ENCODE measurements around the gene MRGPRE.
"Not testable (repeated sequence)": the region's sequence is repeated elsewhere in the genome, so short reads cannot be mapped to it uniquely, and the experiment has no call there.

MRGPRE gene, protein sequence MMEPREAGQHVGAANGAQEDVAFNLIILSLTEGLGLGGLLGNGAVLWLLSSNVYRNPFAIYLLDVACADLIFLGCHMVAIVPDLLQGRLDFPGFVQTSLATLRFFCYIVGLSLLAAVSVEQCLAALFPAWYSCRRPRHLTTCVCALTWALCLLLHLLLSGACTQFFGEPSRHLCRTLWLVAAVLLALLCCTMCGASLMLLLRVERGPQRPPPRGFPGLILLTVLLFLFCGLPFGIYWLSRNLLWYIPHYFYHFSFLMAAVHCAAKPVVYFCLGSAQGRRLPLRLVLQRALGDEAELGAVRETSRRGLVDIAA

DNA sequence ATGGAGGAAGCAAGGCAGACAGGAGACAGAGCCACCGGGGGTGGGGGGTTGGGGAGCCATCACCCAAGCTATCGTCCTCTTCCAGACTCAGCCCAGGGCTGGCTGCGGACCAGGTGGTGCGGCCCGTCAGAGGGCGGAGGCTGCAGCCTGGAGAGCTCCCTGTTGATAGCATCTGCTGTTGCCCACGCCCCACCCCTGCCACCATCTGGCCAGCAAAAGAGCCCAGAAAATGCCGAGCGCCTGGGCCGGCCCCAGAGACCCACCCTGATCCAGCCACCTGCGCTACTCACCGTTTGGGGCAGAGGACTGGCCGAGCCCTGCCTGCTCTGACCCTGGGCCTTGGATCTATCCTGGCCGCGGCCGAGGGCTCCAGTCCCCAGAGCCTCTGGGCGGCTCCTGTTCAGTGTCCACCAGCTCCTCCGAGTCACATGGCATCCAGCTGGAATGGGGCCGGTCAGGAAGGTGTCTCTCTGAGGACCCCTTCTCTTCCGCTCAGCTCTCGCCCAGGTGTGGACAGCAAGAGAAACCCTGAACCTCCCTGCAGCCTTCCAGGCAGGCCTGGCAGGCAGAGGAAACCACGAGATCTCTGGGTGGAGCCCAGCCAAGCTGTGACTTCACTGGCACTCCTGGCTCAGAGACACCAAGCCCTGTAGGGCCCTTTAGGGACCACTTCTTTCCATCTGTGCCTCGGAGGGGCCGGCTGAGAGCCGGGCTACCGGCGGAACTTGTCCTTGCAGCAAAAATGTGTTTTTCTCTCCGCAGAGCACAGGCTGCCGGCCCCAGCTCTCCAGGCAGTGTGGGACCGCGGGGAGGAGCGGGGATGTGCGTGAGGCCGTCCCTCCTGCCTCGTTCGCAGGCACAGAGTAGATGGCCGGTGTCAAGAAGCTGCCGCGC is at the start of gene MRGPRE:
TSS of gene MRGPRE (minus strand) at position 567 of the 894 bp plus-strand sequence. CDS start 3,618 bp downstream, outside the sequence.
- H3K4me3 ChIP-seq (IDR thresholded peaks at IDR 0.05; ENCODE audit: insufficient read depth, low read depth, low read length): no peak within 1 kb of the TSS
- H3K27me3 ChIP-seq (ENCODE audit: insufficient read depth, low read depth): peaks cover 36% of the 10 kb centered on the region; the same call in 1 of the 2 replicates
- TF ChIP-seq, protein P1, sequence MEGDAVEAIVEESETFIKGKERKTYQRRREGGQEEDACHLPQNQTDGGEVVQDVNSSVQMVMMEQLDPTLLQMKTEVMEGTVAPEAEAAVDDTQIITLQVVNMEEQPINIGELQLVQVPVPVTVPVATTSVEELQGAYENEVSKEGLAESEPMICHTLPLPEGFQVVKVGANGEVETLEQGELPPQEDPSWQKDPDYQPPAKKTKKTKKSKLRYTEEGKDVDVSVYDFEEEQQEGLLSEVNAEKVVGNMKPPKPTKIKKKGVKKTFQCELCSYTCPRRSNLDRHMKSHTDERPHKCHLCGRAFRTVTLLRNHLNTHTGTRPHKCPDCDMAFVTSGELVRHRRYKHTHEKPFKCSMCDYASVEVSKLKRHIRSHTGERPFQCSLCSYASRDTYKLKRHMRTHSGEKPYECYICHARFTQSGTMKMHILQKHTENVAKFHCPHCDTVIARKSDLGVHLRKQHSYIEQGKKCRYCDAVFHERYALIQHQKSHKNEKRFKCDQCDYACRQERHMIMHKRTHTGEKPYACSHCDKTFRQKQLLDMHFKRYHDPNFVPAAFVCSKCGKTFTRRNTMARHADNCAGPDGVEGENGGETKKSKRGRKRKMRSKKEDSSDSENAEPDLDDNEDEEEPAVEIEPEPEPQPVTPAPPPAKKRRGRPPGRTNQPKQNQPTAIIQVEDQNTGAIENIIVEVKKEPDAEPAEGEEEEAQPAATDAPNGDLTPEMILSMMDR (conservative IDR thresholded peaks at IDR 0.05; ENCODE audit: low read depth, low read length): no peak
- no peaks in the 10 kb centered on the region for H3K4me1 ChIP-seq (ENCODE audit: low read depth, poor library complexity, severe bottlenecking)
- no peak within 1 kb of the TSS for H3K27ac ChIP-seq
- H3K36me3 ChIP-seq (ENCODE audit: insufficient read depth): no peaks in the 10 kb centered on the region
- H2AFZ ChIP-seq (ENCODE audit: low read depth): no peak within 1 kb of the TSS
- H3K9ac ChIP-seq: no peak within 1 kb of the TSS
- no peaks in the 10 kb centered on the region for H4K20me1 ChIP-seq (ENCODE audit: insufficient read depth)
- no peak within 1 kb of the TSS for H3K4me2 ChIP-seq
- H3K79me2 ChIP-seq (ENCODE audit: insufficient read depth, low read depth): no peaks in the 10 kb centered on the region

DNA sequence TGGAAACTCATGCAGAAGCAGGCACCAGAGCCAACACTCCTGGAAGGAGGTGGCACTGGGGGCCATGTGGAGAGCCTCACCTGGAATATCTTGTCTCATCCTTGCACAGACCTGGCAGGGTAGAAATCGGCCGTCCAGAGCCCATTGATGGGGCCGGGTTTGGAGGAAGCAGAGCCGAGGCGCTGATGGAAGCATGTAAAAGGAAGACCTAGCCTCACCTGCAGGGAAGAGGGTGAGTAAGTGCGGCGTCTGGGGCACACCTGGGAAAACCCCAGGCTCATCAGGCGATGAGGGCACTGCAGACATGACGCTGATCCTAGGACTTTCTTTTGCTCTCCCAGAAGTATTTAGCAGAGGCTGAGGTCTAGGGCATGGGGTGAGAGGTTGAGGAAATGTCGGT is 48.9 kb upstream of the MRGPRE start:
- H3K4me2 ChIP-seq; H3K27ac ChIP-seq; H3K36me3 ChIP-seq (ENCODE audit: insufficient read depth); H2AFZ ChIP-seq (ENCODE audit: low read depth); H3K79me2 ChIP-seq (ENCODE audit: insufficient read depth, low read depth); H3K9ac ChIP-seq; H3K27me3 ChIP-seq (ENCODE audit: insufficient read depth, low read depth); H3K4me3 ChIP-seq (IDR thresholded peaks at IDR 0.05; ENCODE audit: insufficient read depth, low read depth, low read length); H3K4me1 ChIP-seq (ENCODE audit: low read depth, poor library complexity, severe bottlenecking); H4K20me1 ChIP-seq (ENCODE audit: insufficient read depth): not testable (repeated sequence)

DNA sequence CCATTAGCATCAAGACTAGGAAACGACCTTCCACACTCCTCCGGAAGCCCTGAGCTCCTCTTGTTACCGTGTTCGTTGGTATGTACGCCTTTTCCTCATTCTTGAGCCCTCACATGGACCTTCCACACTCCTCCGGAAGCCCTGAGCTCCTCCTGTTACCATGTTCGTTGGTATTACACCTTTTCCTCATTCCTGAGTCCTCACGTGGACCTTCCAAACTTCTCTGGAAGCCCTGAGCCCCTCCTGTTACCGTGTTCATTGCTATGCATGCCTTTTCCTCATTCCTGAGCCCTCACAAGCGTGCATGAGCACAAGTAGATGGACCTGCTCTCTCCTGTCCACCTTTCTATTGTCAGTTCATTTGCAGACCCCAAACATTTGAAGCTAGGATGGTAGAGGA is 48.4 kb upstream of the MRGPRE start:
- not testable (repeated sequence) for H3K27ac ChIP-seq; H3K4me3 ChIP-seq (IDR thresholded peaks at IDR 0.05; ENCODE audit: insufficient read depth, low read depth, low read length); H3K27me3 ChIP-seq (ENCODE audit: insufficient read depth, low read depth); H3K9ac ChIP-seq; H4K20me1 ChIP-seq (ENCODE audit: insufficient read depth); H2AFZ ChIP-seq (ENCODE audit: low read depth); H3K4me1 ChIP-seq (ENCODE audit: low read depth, poor library complexity, severe bottlenecking); H3K4me2 ChIP-seq; H3K79me2 ChIP-seq (ENCODE audit: insufficient read depth, low read depth); H3K36me3 ChIP-seq (ENCODE audit: insufficient read depth)

DNA sequence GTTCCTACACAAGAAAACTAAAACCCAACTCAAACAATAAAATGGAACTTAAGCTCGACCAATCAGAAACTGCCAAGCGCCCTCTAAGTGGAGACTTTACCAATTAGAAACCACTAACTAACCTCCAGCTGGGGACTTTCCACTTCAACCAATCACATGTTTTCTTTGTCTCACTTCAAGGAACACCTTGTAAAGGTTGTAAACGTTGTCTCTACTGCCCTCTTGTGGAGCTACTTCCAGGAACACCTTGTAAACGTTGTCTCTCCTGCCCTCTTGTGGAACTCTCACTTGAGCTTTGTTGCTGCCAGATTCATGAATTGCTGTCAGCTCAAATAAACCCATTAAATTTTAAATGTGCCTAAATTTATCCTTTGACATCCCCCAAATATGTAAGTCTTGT is 46.7 kb upstream of the MRGPRE start:
- H3K9ac ChIP-seq; H3K79me2 ChIP-seq (ENCODE audit: insufficient read depth, low read depth); H4K20me1 ChIP-seq (ENCODE audit: insufficient read depth); H2AFZ ChIP-seq (ENCODE audit: low read depth); H3K4me1 ChIP-seq (ENCODE audit: low read depth, poor library complexity, severe bottlenecking); H3K4me3 ChIP-seq (IDR thresholded peaks at IDR 0.05; ENCODE audit: insufficient read depth, low read depth, low read length); H3K36me3 ChIP-seq (ENCODE audit: insufficient read depth); H3K27me3 ChIP-seq (ENCODE audit: insufficient read depth, low read depth); H3K4me2 ChIP-seq; H3K27ac ChIP-seq: not testable (repeated sequence)

DNA sequence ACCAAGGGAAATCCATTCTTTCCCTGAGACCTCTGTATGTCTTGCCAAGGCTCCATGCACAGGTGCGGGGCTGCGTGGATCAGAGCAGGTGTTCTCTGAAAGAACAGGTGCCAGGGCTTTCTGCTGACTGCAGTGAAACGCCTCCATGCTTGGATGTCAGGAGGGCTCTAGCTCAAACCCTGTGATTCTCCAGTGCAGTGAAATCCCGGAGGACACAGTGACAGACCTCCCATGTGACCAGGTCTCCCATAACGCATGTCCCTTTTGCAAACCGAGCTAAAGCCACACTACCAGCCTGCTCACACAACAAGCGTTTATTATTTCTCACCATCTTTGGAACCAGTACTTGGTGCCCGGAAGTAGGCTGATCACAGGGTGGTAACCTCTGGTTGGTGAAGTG is 41.4 kb upstream of the MRGPRE start:
- not testable (repeated sequence) for H4K20me1 ChIP-seq (ENCODE audit: insufficient read depth); H3K4me1 ChIP-seq (ENCODE audit: low read depth, poor library complexity, severe bottlenecking); H3K4me2 ChIP-seq; H3K79me2 ChIP-seq (ENCODE audit: insufficient read depth, low read depth); H3K4me3 ChIP-seq (IDR thresholded peaks at IDR 0.05; ENCODE audit: insufficient read depth, low read depth, low read length); H3K27me3 ChIP-seq (ENCODE audit: insufficient read depth, low read depth); H2AFZ ChIP-seq (ENCODE audit: low read depth); H3K36me3 ChIP-seq (ENCODE audit: insufficient read depth); H3K9ac ChIP-seq; H3K27ac ChIP-seq

DNA sequence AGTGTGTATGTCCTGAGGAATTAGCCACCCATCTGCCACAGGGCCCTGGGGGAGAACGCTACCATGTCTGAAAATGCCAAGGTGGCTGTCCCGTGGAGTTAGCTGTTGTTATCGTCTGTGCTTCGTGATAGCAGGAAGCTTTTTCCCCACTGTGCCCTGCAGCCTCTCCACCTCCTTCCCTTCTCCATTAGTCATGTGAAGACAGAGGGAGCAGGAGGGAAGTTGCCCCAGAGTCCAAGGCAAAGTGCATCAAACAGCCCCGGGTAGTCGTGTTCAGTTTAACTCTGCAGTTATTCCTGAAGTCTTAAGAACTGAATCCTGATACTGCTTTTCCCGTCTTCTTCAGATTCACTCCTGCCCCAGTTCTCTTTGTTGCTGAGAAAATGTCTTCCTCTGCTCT is 30.3 kb upstream of the MRGPRE start:
- not testable (repeated sequence) for H2AFZ ChIP-seq (ENCODE audit: low read depth); H3K79me2 ChIP-seq (ENCODE audit: insufficient read depth, low read depth); H3K27ac ChIP-seq; H3K4me2 ChIP-seq; H3K36me3 ChIP-seq (ENCODE audit: insufficient read depth); H3K27me3 ChIP-seq (ENCODE audit: insufficient read depth, low read depth); H4K20me1 ChIP-seq (ENCODE audit: insufficient read depth); H3K9ac ChIP-seq; H3K4me3 ChIP-seq (IDR thresholded peaks at IDR 0.05; ENCODE audit: insufficient read depth, low read depth, low read length); H3K4me1 ChIP-seq (ENCODE audit: low read depth, poor library complexity, severe bottlenecking)

DNA sequence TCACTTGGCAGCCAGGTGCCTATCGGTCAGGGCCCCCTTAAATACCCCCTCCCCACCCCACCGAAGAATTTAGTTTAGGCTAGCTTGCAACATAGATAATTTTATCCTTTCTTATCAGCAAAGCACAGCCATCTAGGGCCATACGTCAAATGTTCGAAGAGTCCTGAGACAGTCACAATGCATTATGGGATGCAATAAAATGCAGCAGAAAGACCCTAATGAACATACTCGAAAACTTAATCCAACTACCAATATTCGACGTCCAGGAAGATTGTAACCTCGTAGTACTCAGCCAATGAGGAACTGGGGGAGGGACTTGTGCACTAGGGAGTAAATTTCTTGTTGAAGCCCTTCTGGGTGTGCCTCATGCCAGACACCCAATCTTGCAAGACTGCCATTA is 29.6 kb upstream of the MRGPRE start:
- H3K27me3 ChIP-seq (ENCODE audit: insufficient read depth, low read depth): not testable (repeated sequence)

DNA sequence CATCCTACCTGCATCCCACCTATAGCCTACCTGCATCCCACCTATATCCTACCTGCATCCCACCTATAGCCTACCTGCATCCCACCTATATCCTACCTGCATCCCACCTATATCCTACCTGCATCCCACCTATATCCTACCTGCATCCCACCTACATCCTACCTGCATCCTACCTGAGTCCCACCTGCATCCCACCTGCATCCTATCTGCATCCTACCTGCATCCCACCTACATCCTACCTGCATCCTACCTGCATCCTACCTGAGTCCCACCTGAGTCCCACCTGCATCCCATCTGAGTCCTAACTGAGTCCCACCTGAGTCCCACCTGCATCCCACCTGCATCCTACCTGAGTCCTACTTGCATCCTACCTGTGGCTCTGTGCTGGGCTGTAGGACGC is 25.3 kb upstream of the MRGPRE start:
- H3K36me3 ChIP-seq (ENCODE audit: insufficient read depth); H3K27me3 ChIP-seq (ENCODE audit: insufficient read depth, low read depth); H3K4me2 ChIP-seq; H3K79me2 ChIP-seq (ENCODE audit: insufficient read depth, low read depth); H3K27ac ChIP-seq; H2AFZ ChIP-seq (ENCODE audit: low read depth); H3K9ac ChIP-seq; H4K20me1 ChIP-seq (ENCODE audit: insufficient read depth); H3K4me1 ChIP-seq (ENCODE audit: low read depth, poor library complexity, severe bottlenecking); H3K4me3 ChIP-seq (IDR thresholded peaks at IDR 0.05; ENCODE audit: insufficient read depth, low read depth, low read length): not testable (repeated sequence)

More for the DNA sequence above, 29.6 kb upstream of the MRGPRE start:
- not testable (repeated sequence) for H3K9ac ChIP-seq; H4K20me1 ChIP-seq (ENCODE audit: insufficient read depth); H2AFZ ChIP-seq (ENCODE audit: low read depth); H3K36me3 ChIP-seq (ENCODE audit: insufficient read depth); H3K27ac ChIP-seq; H3K79me2 ChIP-seq (ENCODE audit: insufficient read depth, low read depth); H3K4me2 ChIP-seq; H3K4me1 ChIP-seq (ENCODE audit: low read depth, poor library complexity, severe bottlenecking); H3K4me3 ChIP-seq (IDR thresholded peaks at IDR 0.05; ENCODE audit: insufficient read depth, low read depth, low read length)

DNA sequence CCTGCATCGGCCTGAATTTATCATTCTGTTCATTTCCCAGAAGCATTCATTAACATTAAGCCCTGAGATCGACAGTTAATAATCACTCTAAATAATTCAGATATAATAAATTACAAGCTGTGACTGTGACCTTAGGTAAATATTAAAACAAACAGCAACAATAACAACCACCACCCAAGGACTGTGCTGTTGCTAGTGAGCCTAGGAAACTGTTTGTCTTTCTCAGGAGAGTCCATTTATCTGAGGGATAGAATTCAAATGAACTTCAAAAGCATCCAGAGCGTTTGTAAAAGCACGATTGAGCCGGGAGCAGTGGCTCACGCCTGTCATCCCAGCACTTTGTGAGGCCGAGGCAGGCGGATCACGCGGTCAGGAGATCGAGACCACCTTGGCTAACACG is 23.0 kb upstream of the MRGPRE start:
- not testable (repeated sequence) for H3K79me2 ChIP-seq (ENCODE audit: insufficient read depth, low read depth); H3K9ac ChIP-seq; H4K20me1 ChIP-seq (ENCODE audit: insufficient read depth); H3K4me3 ChIP-seq (IDR thresholded peaks at IDR 0.05; ENCODE audit: insufficient read depth, low read depth, low read length); H3K27me3 ChIP-seq (ENCODE audit: insufficient read depth, low read depth); H3K4me1 ChIP-seq (ENCODE audit: low read depth, poor library complexity, severe bottlenecking); H3K4me2 ChIP-seq; H3K36me3 ChIP-seq (ENCODE audit: insufficient read depth); H3K27ac ChIP-seq; H2AFZ ChIP-seq (ENCODE audit: low read depth)

Measured in KMS-11 (cell line).